Glomerular endothelial cell (primary cell): ENCODE results near the gene RAB42. TPM values are rescaled to one million over a fixed set of nuclear protein-coding genes. Genes with fewer than 3 reads are reported as not detected.
"Not testable (repeated sequence)": the region's sequence is repeated elsewhere in the genome, so short reads cannot be mapped to it uniquely, and the experiment has no call there.

ENCODE experiments used
- DNase-seq: peaks from one replicate; pipeline ENCODE4 v3.0.0-alpha.2; 2011; ENCODE audit warnings: low read depth, low spot score; ENCODE audit errors: extremely low read depth
- total RNA-seq: library from RNA; depleted of rRNA; stranded (reverse); fragments of >200 nt; gene quantifications from 2 replicates; pipeline ENCODE4 v1.2.3, GENCODE V29; 2015

The RAB42 gene
- total RNA-seq, 1 donor from 2014 or later = 0.64 TPM

GRCh38 chr1:28582248-28582615 lies 9.8 kb upstream of the RAB42 start:
- no peak for DNase-seq

GRCh38 chr1:28586585-28587391 lies 5.3 kb upstream of the RAB42 start:
- DNase-seq = not testable (repeated sequence)

- DNase-seq = no peak
These were observed 431 bp downstream of the RAB42 start for GRCh38 chr1:28592321-28593071.

GRCh38 chr1:28593988-28594356 lies 1.9 kb downstream of the RAB42 start:
- not testable (repeated sequence) for DNase-seq

GRCh38 chr1:28594686-28595411 lies 2.8 kb downstream of the RAB42 start:
- DNase-seq = not testable (repeated sequence)

- DNase-seq = no peak
These were observed 3.5 kb downstream of the RAB42 start for GRCh38 chr1:28595412-28596191.

GRCh38 chr1:28596276-28596675 lies 4.2 kb downstream of the RAB42 start:
- not testable (repeated sequence) for DNase-seq

- DNase-seq = no peak
These were observed 9.6 kb downstream of the RAB42 start for GRCh38 chr1:28601696-28602095.

- no peak for DNase-seq
These were observed 10.7 kb downstream of the RAB42 start for GRCh38 chr1:28602536-28603439.

- no peak for DNase-seq
These were observed 12.3 kb downstream of the RAB42 start for GRCh38 chr1:28604411-28604810.

- no peak for DNase-seq
These were observed 12.9 kb downstream of the RAB42 start for GRCh38 chr1:28604962-28605361.

GRCh38 chr1:28606771-28607170 lies 14.7 kb downstream of the RAB42 start:
- DNase-seq = no peak

GRCh38 chr1:28613175-28613574 lies 21.1 kb downstream of the RAB42 start:
- DNase-seq = no peak

GRCh38 chr1:28631713-28632112 lies 39.6 kb downstream of the RAB42 start:
- DNase-seq = no peak

- DNase-seq = no peak
These were observed 40.5 kb downstream of the RAB42 start for GRCh38 chr1:28632560-28632959.

GRCh38 chr1:28640766-28641165 lies 48.7 kb downstream of the RAB42 start:
- no peak for DNase-seq

- no peak for DNase-seq
These were observed 50.2 kb downstream of the RAB42 start for GRCh38 chr1:28642056-28642846.

GRCh38 chr1:28642847-28643635 lies 51.0 kb downstream of the RAB42 start, which contains the start of gene TAF12:
Gene TAF12, minus strand, starts transcription at chr1:28643067. Its CDS starts 20,986 bp downstream, at chr1:28622081.
- DNase-seq = no peak
